Mesodermal cell (in vitro differentiated cells): Measurements from ENCODE around the gene TMEM134.

Experiments used
- H3K27ac ChIP-seq: 2 replicates; pipeline ENCODE4 v1.7.0; 2013; ENCODE audit warnings: mild to moderate bottlenecking, low read depth, low read length, moderate library complexity; ENCODE audit not compliant: severe bottlenecking
- H3K36me3 ChIP-seq: 2 replicates; pipeline ENCODE4 v1.7.1; 2013; ENCODE audit warnings: mild to moderate bottlenecking, low read length, moderate library complexity; ENCODE audit not compliant: control insufficient read depth, insufficient read depth
- H3K4me1 ChIP-seq: one replicate; pipeline ENCODE4 v1.7.1; 2013; ENCODE audit warnings: mild to moderate bottlenecking, low read length; ENCODE audit not compliant: insufficient read depth, control insufficient read depth, poor library complexity, severe bottlenecking
- H3K4me3 ChIP-seq: 2 replicates; pipeline ENCODE4 v1.7.0; 2013; ENCODE audit warnings: low read length, control low read depth, mild to moderate bottlenecking; ENCODE audit not compliant: insufficient read depth, poor library complexity, severe bottlenecking; ENCODE audit errors: extremely low read depth
- H3K9me3 ChIP-seq: 2 replicates; pipeline ENCODE4 v1.7.1; 2013; ENCODE audit warnings: mild to moderate bottlenecking, low read length, moderate library complexity; ENCODE audit not compliant: control insufficient read depth
- WGBS, 2 experiments: methylation state at CpG; one replicate each; pipeline ENCODE4 v1.1.5; 2013; ENCODE audit warnings: missing lambda C conversion rate in 2 of 2; ENCODE audit not compliant: insufficient coverage in 2 of 2; 5-methylcytosine and 5-hydroxymethylcytosine counted together

TMEM134 gene

DNA sequence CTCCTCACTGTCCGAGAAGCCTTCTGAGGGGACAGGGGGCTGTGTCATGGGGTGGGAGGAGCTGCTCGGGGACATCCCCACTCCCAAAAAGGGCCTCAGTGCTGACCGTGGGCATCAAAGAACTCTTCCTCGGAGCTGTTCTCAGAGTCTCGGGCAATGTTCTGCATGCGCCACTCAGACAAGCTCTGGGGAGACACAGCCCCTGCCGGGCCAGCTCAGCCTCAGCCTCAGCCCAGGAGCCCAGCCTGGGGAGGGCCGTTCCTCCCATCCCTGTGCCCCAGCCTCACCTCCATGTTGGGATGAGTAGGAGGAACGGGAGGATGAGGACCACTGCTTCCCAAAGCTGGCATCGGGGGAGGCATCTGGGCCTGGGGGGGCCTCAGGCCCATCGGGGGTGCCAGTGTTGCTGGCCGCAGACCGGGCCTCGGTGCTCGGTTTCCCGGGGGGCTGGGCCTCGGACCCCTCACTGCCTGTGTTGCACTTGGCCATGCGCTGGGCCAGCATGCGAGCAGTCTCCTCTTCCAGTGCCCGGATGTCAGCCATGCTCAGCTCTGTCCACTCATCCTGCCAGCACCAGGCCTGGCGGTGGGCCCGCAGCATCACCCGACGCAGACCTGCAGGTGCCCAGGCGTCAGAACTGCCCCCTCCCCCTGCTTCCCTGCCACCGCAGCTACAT is 30.9 kb upstream of the TMEM134 start:
- H3K36me3 ChIP-seq: peaks cover 64% of the 10 kb centered on the region
- H3K4me3 ChIP-seq: no peak overlapping the region
- no peaks in the 10 kb centered on the region for H3K9me3 ChIP-seq
- 98 to 99% methylated on average over 20 to 21 of the region's 26 CpGs for WGBS, 2 experiments
- H3K4me1 ChIP-seq: peaks cover 7% of the 10 kb centered on the region
- no peak overlapping the region for H3K27ac ChIP-seq

DNA sequence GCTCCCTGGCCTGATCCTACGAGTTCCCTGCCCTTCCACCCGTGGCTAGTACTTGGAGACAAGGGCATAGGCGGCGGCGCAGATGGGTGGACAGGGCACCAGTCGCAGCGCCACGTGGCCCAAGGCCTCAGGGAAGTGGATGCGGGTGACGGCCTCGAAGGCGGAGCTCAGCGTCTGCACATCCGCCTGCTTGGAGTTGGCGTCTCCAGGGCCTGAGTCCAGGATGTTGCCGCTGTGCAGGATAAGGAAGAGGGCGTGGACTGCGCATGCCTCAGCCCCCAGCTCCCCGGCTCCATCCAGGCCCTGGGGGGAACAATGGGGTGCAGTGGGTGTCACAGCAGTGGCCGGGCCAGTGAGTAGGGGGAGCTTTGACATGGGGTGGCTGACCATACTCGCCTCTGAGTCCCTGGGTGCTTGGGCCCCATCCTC is 29.5 kb upstream of the TMEM134 start:
- Histone ChIP-seq H3K36me3 (peaks cover 68% of the 10 kb centered on the region), H3K4me1 (peaks cover 3% of the 10 kb centered on the region), H3K9me3 (no peaks in the 10 kb centered on the region), H3K27ac (no peak overlapping the region), H3K4me3 (no peak overlapping the region)
- 92 to 94% methylated on average over 19 to 21 of the region's 21 CpGs for WGBS, 2 experiments

DNA sequence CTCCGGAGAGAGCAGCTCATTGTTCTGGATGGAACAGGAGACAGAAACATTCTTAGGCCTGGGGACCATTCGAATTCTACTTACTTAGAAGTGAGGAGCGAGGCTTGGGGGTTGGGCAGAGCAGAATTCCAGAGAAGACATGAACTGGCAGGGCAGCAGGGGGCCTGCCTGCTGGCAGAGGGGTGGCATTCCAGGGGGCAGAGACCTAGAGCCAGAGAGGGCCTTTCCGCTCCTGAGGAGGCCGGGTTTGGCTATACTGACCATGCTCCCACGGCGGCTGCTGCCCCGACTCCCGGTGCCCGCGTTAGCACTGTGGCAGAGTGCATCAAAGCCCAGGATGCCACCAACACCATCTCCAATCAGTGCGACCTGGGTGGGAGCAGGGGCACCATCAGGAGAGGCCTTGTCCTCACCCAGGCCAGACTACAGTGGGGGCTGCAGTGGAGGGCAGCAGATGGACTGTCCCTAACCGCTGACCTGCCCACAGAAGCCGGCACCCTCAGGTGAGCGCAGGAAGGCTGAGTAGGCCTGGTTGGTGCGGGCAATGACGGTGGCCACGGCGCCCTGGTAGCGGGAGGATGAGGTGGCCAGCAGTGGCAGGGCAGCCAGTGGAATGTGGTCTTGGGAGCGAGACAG is 28.7 kb upstream of the TMEM134 start:
- 92 to 96% methylated on average over 19 of the region's 21 CpGs for WGBS, 2 experiments
- peaks cover 73% of the 10 kb centered on the region for H3K36me3 ChIP-seq
- H3K27ac ChIP-seq: no peak overlapping the region
- H3K9me3 ChIP-seq: no peaks in the 10 kb centered on the region
- no peak overlapping the region for H3K4me3 ChIP-seq
- no peaks in the 10 kb centered on the region for H3K4me1 ChIP-seq

DNA sequence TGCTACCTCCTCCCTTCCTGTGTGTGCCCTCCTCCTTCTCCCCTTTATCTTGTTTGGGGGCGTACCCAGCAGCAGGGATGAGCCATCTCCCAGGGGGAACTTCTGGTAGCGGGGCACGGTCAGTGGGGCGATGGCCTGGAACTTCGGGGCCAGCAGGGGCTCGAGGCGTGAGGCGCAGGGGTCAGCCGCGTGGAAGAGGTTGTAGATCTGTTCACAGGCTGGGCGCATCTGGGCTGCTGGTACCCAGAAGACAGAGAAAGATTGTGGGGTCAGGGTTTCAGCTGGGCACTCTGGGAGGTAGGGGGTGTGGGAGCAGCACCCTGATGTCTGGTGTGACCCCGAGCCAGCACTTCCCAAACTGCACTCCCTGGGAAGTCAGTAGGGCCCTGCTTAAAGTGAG is 27.1 kb upstream of the TMEM134 start:
- Histone ChIP-seq H3K36me3 (peaks cover 66% of the 10 kb centered on the region), H3K9me3 (no peaks in the 10 kb centered on the region), H3K4me1 (no peaks in the 10 kb centered on the region), H3K27ac (no peak overlapping the region), H3K4me3 (no peak overlapping the region)
- 97 to 98% methylated on average over 7 to 12 of the region's 12 CpGs for WGBS, 2 experiments

DNA sequence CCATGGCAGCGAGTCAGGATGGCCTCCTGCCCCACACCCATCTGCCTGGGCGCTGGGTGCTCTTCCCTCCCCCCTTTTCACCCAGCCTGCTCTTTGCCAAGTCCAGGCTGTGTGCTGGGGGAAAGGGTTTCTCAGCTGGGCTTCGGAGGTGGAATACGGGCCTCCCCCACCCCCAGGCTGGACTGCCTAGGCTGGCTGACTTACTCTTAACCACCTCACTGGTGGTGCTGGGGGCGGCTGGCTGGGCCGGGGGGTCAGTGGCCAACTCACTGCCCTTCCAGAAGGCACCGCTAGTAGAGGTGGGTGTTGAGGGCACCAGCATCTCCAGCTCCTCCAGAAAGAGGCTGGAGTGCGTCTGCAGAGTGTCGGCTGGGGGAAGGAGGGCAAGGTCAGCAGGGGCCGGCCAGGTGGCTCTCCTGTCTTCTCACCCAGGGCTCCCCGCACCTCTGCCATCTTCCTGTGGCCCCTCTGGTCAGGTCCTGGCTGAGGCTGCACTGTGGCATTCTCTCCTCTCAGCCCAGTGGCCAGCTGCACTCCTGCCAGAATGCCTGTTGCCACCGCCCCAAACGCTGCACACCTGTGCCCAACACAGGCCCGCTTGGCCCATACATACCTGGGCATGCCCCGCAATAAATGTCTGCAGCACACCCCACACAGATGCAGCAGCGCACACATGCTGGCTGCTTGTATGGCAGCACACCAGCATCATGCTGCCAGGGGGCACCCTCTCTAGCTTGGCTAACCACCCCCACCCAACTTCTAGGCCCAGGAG is 26.4 kb upstream of the TMEM134 start:
- WGBS, 2 experiments: 97 to 98% methylated on average over 11 to 12 of the region's 16 CpGs
- peaks cover 66% of the 10 kb centered on the region for H3K36me3 ChIP-seq
- no peaks in the 10 kb centered on the region for H3K4me1 ChIP-seq
- no peaks in the 10 kb centered on the region for H3K9me3 ChIP-seq
- no peak overlapping the region for H3K27ac ChIP-seq
- no peak overlapping the region for H3K4me3 ChIP-seq

DNA sequence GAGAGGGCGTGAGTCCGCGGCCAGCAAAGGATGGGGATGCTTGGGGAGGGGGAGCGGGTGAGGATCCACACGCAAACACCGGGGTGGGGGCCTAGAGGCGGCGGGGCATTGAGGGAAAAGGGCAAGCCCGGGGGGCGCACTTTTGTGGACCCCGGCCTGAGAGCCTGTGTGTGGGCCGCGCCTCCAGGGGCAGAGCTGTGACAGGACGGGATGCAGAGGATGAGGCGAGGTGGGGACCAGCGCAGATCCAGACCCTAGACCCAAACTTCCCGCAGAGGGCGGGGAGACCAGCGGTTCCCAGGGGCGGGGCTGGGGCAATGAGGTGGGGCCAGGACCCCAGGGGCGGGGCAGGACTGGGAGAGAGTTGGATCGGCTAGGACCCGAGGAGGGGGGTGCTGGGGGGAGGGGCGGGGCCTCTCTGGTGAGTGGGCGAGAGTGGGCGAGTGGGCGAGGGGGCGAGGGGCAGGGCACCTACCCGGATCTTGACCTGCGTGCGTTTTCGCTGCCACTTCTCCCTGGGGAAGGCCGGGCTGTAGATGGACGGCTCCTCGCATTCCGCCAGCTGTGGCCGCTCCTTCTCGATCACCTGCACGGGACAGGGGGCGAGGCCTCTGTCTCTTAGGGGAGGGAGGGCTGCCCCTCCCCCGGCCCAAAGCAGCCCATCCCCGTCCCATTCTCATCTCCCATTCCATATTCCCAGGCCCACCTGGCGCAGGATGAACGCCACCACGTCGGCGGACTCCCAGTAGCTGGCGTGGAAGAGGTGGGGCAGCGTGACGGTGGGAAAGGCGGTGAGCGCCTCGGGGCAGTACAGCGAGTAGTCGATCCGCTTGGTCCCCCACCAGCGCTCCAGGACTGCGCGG is 25.6 kb upstream of the TMEM134 start:
- WGBS, 2 experiments: 96% methylated on average over 50 to 51 of the region's 59 CpGs
- Histone ChIP-seq H3K9me3 (no peaks in the 10 kb centered on the region), H3K4me3 (no peak overlapping the region), H3K27ac (no peak overlapping the region), H3K4me1 (no peaks in the 10 kb centered on the region), H3K36me3 (peaks cover 66% of the 10 kb centered on the region)

DNA sequence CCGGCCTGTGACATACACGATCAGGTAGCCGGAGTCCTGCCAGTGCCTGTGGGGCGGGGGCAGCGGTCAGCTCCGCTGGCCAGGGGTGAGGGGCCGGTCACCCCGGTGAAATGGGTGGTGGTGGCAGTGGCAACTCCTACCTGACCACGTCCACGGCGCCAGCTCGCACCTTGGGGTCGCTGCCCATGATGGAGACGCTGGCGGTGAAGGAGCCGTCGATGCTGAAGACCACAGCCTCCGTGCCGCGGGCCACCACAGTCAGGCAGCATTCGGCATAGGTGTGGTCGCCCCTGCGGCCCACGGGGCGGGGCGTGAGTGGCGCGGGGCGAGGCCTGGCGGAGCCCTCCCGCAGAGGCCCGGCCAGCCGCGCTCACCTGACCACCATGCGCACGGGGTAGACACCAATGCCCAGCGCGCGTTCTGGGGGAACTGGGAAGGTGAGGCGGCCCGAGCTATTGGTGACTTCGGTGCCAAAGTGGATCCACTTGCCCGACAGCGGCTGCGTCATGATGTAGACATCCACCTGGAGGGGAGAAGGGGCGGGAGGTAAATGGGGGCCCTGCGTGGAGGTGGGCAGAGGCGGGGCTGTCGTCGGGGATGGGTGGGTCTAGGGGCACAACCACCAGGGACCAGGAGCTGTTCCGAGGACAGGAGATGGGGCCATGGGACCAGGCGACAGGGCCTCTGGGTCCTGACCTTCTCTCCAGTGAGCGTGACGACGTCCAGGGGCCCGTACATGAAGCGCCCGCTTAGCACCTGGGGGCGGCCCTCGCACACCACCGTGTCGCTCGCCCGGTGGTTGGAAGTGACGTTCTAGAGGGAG is 24.7 kb upstream of the TMEM134 start:
- Histone ChIP-seq H3K27ac (no peak overlapping the region), H3K36me3 (peaks cover 72% of the 10 kb centered on the region), H3K4me1 (no peaks in the 10 kb centered on the region), H3K9me3 (no peaks in the 10 kb centered on the region), H3K4me3 (no peak overlapping the region)
- WGBS, 2 experiments: 95 to 96% methylated on average over 62 to 65 of the region's 65 CpGs

DNA sequence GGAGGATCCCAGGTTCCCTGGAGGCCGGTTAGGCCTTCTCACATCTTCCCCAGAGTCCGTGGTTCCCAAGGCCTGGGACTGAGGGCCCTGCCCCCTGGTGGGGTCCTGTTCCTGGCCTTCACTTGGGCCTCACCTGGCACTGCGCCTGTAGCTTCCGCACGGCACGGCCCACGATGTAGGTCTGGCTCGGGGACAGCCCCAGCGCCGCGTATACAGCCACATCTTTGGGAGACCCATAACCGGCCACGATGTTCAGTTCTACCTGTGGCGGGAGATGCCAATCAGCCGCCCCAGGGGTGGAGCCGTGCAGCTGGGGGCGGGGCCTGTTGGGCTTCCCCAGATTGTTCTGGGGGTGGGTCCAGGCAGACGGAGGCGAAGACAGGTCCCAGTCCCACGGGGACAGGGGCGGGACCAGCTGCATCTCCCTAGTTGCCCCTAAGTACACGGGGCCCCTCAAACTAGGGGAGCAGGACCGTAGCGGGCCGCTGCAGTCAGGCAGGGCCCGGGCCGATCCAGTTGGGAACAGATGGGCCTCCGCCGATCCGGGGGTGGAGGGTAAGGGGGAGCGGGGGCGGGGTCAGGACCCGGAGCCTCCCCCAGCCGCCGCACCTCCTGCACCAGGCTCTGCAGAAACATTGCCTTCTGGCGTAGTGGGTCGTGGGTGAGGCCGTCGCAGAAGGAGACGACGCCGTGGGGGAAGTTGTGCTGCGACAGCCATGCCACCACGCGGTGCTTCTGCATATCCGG is 23.9 kb upstream of the TMEM134 start:
- no peak overlapping the region for H3K27ac ChIP-seq
- no peaks in the 10 kb centered on the region for H3K9me3 ChIP-seq
- 90 to 95% methylated on average over 27 to 45 of the region's 46 CpGs for WGBS, 2 experiments
- H3K4me3 ChIP-seq: no peak overlapping the region
- no peaks in the 10 kb centered on the region for H3K4me1 ChIP-seq
- peaks cover 72% of the 10 kb centered on the region for H3K36me3 ChIP-seq

DNA sequence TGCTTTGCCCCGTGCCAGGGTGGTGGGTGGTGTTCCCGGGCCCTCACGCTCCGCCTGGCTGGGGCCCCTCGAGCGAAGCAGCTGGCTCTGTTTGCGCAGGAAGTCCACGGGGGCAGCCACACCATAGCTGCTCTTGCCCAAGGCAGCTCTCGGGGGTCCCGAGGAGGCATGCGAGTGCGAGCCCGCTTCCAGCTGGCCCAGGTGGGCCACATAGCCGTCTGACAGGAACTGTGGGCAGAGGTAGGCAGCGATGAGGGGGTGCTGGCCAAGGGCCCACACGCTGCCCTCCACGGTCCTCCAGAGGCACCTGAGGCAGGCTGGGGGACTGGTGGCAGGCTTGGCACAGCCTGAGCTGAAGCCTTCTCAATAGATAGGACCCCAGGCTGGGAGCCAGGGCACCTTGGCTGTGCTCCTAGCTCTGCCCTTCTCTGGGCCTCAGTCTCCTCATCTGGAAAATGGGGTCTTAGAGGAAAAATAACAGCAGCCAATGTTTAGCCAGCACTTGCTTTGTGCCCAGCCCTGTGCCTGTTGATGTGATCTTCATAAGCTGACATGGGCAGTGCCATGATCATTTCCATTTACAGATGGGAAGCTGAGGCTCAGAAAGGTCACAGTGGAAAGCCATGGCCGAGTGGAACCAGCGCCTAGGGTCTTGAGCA is 23.1 kb upstream of the TMEM134 start:
- H3K4me1 ChIP-seq: no peaks in the 10 kb centered on the region
- H3K36me3 ChIP-seq: peaks cover 69% of the 10 kb centered on the region
- WGBS, 2 experiments: 88 to 96% methylated on average over 9 to 19 of the region's 19 CpGs

More for the DNA sequence above, 23.1 kb upstream of the TMEM134 start:
- Histone ChIP-seq H3K27ac (no peak overlapping the region), H3K9me3 (no peaks in the 10 kb centered on the region), H3K4me3 (no peak overlapping the region)
